H1 (cell line): Measurements from ENCODE around the gene TUBGCP3.

Experiments used
- CBX8 ChIP-seq: fragments of 300-800, 300-1000 bp; sonication (generic); IDR thresholded peaks from 2 replicates; pipeline ENCODE4 v1.7.1; 2016; ENCODE audit warnings: low read depth, low read length, borderline replicate concordance
- CTCF ChIP-seq, 3 experiments: IDR thresholded peaks; 1 replicate in 2 of 3; 2 replicates in 1 of 3; pipeline versions ENCODE4 v1.5.1 to v1.6.1; 2011; ENCODE audit warnings: low read length in 3 of 3, mild to moderate bottlenecking in 3 of 3, inconsistent platforms in 2 of 3, low read depth in 1 of 3, moderate library complexity in 1 of 3; ENCODE audit not compliant: insufficient read depth in 1 of 3; ENCODE audit errors: control extremely low read depth in 1 of 3
- GABPA ChIP-seq: IDR thresholded peaks from 2 replicates; pipeline ENCODE4 v1.6.1; 2011; ENCODE audit warnings: mild to moderate bottlenecking, low read length, moderate library complexity, borderline replicate concordance; ENCODE audit not compliant: insufficient read depth
- KDM5A ChIP-seq: fragments of 200-600 bp; IDR thresholded peaks from 2 replicates; pipeline ENCODE4 v1.7.1; 2012; ENCODE audit warnings: mild to moderate bottlenecking, low read length, inconsistent platforms, mixed read lengths
- POLR2A ChIP-seq, 2 experiments: IDR thresholded peaks; 1 replicate in 1 of 2; 2 replicates in 1 of 2; pipeline ENCODE4 v1.6.1; 2011; ENCODE audit warnings: low read depth in 2 of 2, low read length in 2 of 2, mild to moderate bottlenecking in 2 of 2; ENCODE audit errors: control extremely low read depth in 1 of 2
- POLR2AphosphoS5 ChIP-seq: IDR thresholded peaks from 2 replicates; pipeline ENCODE4 v1.6.1; 2011; ENCODE audit warnings: low read depth, low read length
- SIN3A ChIP-seq, 2 experiments: IDR thresholded peaks in 1 of 2; conservative IDR thresholded peaks in 1 of 2; 2 replicates each; pipeline ENCODE4 v1.6.1; 2011 to 2012; ENCODE audit warnings: low read length in 2 of 2, improper control_type of control experiment in 1 of 2, low read depth in 1 of 2, mild to moderate bottlenecking in 1 of 2
- SP1 ChIP-seq: IDR thresholded peaks from 2 replicates; pipeline ENCODE4 v1.6.1; 2011; ENCODE audit warnings: low read depth, low read length

DNA sequence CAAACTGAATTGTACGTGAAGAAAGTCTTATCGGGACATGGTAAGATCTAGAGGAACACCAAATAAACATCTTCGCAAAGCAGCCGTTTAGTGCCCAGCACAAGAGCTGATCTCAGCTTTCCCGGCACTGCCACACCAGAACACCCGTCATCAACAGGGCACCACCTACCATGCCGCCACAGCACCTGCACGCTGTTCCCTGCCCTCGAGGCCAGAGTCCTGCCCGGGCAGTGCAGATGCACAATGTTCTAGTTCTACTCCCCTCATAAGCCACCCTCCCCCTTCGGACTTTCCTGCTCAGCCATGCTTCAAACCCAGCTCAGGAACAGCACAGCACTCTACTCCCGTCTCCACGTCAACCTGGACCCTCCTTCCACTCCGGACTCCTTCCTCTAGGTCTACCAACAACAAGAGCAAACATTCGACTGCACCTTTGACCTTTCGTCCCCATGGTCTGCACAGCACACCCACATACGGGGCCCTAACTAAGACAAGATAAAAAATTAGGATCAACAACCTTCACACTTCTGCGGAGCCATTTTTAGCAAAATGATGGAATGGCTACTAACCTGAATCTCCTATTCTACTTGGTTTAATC is 25.1 kb downstream of the TUBGCP3 start:
- TF ChIP-seq SP1 (no peak), CTCF (IDR thresholded peaks at IDR 0.05; ENCODE audit: control extremely low read depth in 1 of 3, insufficient read depth in 1 of 3, low read depth in 1 of 3, low read length in 3 of 3) (no peak), CBX8 (no peak), SIN3A (conservative IDR thresholded peaks at IDR 0.05 in 1 of 2, IDR thresholded peaks at IDR 0.05 in 1 of 2; ENCODE audit: low read depth in 1 of 2, low read length in 2 of 2) (no peak), POLR2AphosphoS5 (no peak), POLR2A (IDR thresholded peaks at IDR 0.05; ENCODE audit: control extremely low read depth in 1 of 2, low read depth in 2 of 2, low read length in 2 of 2) (no peak), KDM5A (no peak), GABPA (no peak)
